GM12878 (cell line): Measurements from ENCODE around the gene MCOLN1.

Source experiments
- CTCF ChIP-seq, 3 experiments: IDR thresholded peaks in 2 of 3; conservative IDR thresholded peaks in 1 of 3; 2 replicates each; pipeline ENCODE4 v1.5.1; 2011; ENCODE audit warnings: low read depth in 3 of 3, low read length in 3 of 3, mild to moderate bottlenecking in 3 of 3, control low read depth in 2 of 3, moderate library complexity in 2 of 3, inconsistent platforms in 1 of 3, mixed read lengths in 1 of 3; ENCODE audit not compliant: control insufficient read depth in 2 of 3, insufficient read depth in 1 of 3; ENCODE audit errors: extremely low read depth in 1 of 3
- EZH2 ChIP-seq: IDR thresholded peaks from 2 replicates; pipeline ENCODE4 v1.6.1; 2012; ENCODE audit warnings: low read depth, mild to moderate bottlenecking, control low read depth, inconsistent platforms, low read length, borderline replicate concordance; ENCODE audit not compliant: control insufficient read depth
- HDAC6 ChIP-seq: fragments of 200-600 bp; sonication (generic); IDR thresholded peaks from one replicate; pipeline ENCODE4 v1.8.0; 2017; ENCODE audit warnings: antibody characterized with exemption; ENCODE audit not compliant: unreplicated experiment
- HDGF ChIP-seq: fragments of 450-650 bp; IDR thresholded peaks from 2 replicates; pipeline ENCODE4 v1.6.1; 2016; ENCODE audit warnings: antibody characterized with exemption
- MLLT1 ChIP-seq: fragments of 450-650 bp; IDR thresholded peaks from 2 replicates; pipeline ENCODE4 v1.6.1; 2016; ENCODE audit warnings: mild to moderate bottlenecking
- MXI1 ChIP-seq: fragments of 150-350 bp; IDR thresholded peaks from 2 replicates; pipeline ENCODE4 v1.6.1; 2011; ENCODE audit warnings: low read depth, mild to moderate bottlenecking, inconsistent platforms, low read length, improper control_type of control experiment
- POLR2A ChIP-seq: IDR thresholded peaks from 2 replicates; pipeline ENCODE4 v1.6.1; 2011; ENCODE audit warnings: low read depth, mild to moderate bottlenecking, low read length
- RAD51 ChIP-seq: fragments of 450-650 bp; IDR thresholded peaks from 2 replicates; pipeline ENCODE4 v1.6.1; 2016; ENCODE audit warnings: moderate library complexity, mild to moderate bottlenecking, inconsistent platforms
- USF2 ChIP-seq: IDR thresholded peaks from 2 replicates; pipeline ENCODE4 v1.6.1; 2011; ENCODE audit warnings: low read depth, low read length, improper control_type of control experiment, borderline replicate concordance
- ZBTB33 ChIP-seq: fragments of 450-650 bp; IDR thresholded peaks from 2 replicates; pipeline ENCODE4 v1.6.1; 2017; ENCODE audit warnings: mild to moderate bottlenecking
- ZNF592 ChIP-seq: fragments of 450-650 bp; IDR thresholded peaks from 2 replicates; pipeline ENCODE4 v1.6.1; 2017; ENCODE audit warnings: mild to moderate bottlenecking, moderate library complexity

GRCh38 chr19:7520131-7521051, 2.0 kb upstream of the MCOLN1 start:
- TF ChIP-seq MLLT1 = no peak
- TF ChIP-seq RAD51 = no peak
- no peak for TF ChIP-seq CTCF (IDR thresholded peaks at IDR 0.05 in 2 of 3, conservative IDR thresholded peaks at IDR 0.05 in 1 of 3; ENCODE audit: control insufficient read depth in 2 of 3, extremely low read depth in 1 of 3, insufficient read depth in 1 of 3, low read depth in 3 of 3, low read length in 3 of 3)
- no peak for TF ChIP-seq HDGF
- TF ChIP-seq ZNF592 = no peak
- no peak for TF ChIP-seq HDAC6
- TF ChIP-seq USF2 = no peak
- TF ChIP-seq ZBTB33 = no peak
- no peak for TF ChIP-seq MXI1
- TF ChIP-seq EZH2 = no peak
- no peak for TF ChIP-seq POLR2A
